HG03460 (cell line): ENCODE results near the gene UGT1A8.
"Not testable (repeated sequence)": the region's sequence is repeated elsewhere in the genome, so short reads cannot be mapped to it uniquely, and the experiment has no call there.

Experiments
- ATAC-seq: cut with Tn5 transposase; IDR thresholded peaks from one replicate; pipeline ENCODE4 v1.9.1; 2021; ENCODE audit not compliant: unreplicated experiment

UGT1A8 gene

DNA sequence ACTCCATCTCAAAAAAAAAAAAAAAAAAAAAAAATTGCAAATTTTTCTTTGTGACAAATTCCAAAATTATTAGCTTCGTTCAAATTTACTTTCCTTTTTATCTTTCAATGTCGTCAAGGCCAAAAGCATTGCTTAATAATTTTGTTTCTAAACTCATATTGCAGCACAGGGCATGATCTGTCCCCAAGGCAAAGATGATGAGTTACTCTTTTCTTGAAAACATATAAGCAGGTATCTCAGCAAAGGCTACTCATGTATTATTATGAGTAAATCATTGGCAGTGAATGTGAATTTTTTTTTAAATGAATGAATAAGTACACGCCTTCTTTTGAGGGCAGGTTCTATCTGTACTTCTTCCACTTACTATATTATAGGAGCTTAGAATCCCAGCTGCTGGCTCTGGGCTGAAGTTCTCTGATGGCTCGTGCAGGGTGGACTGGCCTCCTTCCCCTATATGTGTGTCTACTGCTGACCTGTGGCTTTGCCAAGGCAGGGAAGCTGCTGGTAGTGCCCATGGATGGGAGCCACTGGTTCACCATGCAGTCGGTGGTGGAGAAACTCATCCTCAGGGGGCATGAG is 64.2 kb downstream of the UGT1A8 start, which contains the start of gene UGT1A7:
Gene UGT1A7 (plus strand): TSS at position 381 of the 579 bp plus-strand sequence. CDS start 37 bp downstream, at position 418.
- ATAC-seq, result no peak

DNA sequence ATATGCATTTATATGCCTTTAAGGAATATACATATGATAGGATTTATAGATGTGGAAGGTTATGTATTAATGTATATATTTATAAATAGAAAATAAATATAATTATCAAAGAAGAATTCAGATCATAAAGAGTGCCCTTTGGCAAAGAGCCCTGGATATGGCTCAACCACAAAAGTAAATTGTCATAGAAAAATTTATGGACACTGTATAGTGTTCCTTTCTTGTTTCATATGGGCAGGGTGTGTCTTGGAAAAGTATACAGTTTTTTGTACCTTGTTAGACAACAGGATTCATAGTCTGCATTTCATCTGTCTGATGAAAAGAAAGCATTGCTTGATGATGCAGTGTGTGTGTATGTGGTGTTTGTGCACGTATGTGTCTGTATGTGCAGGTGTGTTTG is 67.2 kb downstream of the UGT1A8 start:
- no peak for ATAC-seq

DNA sequence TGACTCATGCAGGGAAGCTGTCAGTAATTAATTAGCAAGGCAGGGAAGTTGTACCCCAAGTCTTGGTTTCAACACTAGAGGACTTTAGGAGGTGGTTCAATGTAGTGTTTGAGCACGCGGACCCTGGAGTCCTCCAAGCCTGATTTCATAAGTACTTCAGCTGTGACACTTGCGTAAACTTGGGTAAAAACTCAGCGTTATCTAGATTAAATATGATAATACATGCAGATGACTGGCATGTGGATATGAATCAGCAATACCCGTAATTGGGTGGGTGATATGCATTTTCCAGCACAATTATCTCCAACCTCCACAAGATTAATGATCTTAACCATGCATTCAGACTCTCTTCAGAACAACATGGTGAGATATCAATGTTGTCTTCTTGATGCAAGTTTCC is 69.5 kb downstream of the UGT1A8 start:
- no peak for ATAC-seq

DNA sequence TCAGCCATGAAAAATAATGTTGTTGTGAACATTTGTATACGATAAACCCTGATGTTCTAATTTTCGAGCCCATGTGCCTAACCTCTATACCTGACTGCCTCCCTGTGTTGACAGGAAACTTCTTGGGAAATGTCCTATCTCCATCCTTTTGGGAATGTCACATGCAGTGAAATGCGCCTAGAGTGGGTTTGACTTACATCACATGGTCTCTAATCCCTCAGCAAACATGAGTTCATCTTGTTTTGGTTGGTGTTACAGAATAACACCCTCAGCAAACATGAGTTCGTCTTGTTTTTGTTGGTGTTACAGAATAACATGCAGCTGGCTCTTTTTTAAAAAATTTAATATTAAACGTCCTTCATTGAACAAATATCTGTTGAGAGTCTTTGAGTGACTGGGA is 70.9 kb downstream of the UGT1A8 start:
- no peak for ATAC-seq

GRCh38 chr2:233689031-233689430 is 71.6 kb downstream of the UGT1A8 start:
- ATAC-seq, result no peak

GRCh38 chr2:233689501-233689900 is 72.1 kb downstream of the UGT1A8 start:
- no peak for ATAC-seq

DNA sequence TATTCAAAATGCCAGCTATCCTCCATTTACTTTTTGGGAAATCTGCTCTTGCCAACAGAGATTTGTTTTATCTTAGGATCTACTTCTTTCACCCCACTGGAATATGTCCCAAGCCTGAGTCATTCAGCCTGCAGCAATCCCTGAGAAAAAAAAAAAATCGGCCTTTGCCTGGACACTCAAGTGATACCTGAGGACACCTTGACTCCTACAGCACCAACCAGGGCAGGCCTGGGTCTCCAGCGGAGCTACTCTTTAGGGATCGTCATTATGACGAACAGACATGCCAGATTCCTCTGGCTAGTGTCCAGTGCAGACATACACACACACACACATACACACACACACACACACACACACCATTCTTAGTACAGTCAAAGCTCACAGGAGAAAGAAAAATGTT is 73.0 kb downstream of the UGT1A8 start:
- no peak for ATAC-seq

GRCh38 chr2:233691443-233692433 is 74.3 kb downstream of the UGT1A8 start:
- no peak for ATAC-seq

GRCh38 chr2:233692648-233693047 is 75.2 kb downstream of the UGT1A8 start, which contains the start of gene UGT1A6:
TSS of gene UGT1A6 (plus strand) at chr2:233692890. CDS start at chr2:233693005, 115 bp downstream.
- no peak for ATAC-seq

- ATAC-seq, result no peak
Observed at GRCh38 chr2:233693963-233694362, 76.5 kb downstream of the UGT1A8 start.

DNA sequence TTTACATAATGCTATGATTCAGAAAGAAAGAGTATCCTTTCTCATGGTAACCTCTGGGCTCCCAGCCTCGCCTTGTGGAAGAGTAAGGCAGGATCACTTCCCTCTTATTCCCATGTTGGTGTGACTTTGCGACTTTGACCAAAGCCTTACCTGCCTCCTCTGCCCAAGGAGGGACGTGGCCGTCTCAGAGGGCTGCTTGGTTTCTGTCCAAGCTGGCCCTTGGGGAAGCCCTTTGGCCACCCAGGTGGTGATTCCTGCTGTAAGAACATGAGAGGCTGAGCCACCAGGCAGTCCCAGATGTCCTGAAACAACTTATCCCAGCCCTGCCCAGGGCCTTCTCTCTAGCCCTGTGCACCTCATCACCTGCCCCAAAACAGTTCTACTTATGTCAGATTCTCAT is 81.3 kb downstream of the UGT1A8 start:
- ATAC-seq, result no peak

DNA sequence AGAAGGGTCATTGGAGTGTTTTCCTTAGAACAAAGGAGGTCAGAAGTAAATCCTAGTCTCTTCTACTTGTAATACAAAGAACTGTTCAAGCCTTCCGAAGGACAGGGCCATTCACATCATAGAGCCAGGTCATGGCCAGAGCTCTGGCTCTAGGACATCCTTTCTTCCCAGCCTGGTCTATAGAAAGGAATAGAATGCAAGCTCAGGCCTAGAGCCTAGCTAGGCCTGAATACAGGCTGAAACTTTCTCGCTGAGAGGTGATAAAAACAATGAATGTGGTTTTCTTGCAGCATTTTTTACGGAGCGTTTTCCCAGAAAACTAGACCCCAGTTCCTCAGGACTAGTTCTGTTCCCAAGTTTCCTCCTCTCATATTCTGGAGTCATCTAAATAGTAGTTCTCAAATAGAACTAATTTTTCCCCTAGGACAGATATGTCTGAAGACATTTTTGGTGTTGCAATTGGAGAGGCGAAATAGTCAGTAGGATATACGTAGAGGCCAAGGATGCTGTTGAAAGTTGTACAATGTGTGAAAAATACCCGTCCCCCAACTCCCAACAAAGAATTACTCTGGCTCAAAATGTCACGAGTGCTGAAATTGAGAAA is 82.1 kb downstream of the UGT1A8 start:
- no peak for ATAC-seq

DNA sequence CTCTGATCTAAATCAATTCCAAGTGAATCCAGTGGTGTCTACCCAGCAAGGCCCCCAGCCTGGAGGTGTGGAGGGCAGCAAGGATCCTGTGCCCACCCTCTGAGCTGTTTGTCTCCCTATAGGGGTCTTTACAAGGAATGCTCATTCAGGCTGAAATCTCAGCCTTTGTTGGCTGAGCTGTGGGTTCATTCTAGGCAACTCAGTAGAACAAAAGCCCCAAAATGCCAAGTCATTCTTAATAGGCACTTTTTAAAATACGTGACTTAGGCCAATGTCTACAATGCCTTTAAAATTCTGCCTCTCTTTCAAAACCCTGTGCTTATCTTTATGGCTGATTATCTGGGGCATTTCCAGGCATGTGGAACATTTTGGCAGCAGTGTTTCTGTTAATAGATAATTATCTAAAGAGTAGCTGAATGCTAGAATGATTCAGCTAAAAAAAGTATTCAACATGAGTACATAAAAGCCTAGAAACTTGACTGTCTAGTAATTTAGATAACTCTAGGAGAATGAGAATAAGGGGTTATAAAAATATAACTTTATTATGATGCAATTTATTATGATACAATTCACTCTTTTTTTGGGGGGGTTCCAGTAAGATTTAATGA is 82.7 kb downstream of the UGT1A8 start:
- no peak for ATAC-seq

DNA sequence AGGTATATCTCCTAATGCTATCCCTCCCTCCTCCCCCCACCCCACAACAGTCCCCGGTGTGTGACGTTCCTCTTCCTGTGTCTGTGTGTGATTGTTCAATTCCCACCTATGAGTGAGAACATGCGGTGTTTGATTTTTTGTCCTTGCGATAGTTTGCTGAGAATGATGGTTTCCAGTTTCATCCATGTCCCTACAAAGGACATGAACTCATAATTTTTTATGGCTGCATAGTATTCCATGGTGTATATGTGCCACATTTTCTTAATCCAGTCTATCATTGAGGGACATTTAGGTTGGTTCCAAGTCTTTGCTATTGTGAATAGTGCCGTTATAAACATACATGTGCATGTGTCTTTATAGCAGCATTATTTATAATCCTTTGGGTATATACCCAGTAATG is 83.4 kb downstream of the UGT1A8 start:
- ATAC-seq, result not testable (repeated sequence)

- no peak for ATAC-seq
Observed at GRCh38 chr2:233702238-233702637, 84.8 kb downstream of the UGT1A8 start.

DNA sequence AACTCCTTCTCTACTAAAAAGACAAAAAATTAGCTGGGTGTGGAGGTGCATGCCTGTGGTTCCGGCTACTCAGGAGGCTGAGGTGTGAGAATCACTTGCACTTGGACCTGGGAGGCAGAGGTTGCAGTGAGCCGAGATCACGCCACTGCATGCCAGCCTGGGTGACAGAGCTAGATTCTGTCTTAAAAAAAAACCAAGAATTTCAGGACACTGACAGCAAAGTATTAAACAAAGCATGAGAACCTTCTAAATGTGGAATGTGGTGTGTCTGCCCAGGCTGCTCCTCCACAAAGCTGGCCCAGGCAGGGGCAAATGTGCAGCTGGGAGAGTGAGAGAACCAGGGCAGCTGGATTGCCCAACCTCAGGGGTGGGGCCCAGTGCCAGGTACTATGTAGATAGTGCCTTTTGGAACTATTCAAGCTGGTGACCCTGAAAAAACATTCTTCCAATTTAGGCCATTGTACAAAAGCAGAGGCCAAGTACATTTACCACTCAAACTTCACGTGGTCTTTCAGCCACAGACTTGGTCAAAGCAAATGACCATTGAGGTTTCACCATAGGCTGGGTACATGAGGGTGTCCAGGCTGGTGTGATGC is 88.6 kb downstream of the UGT1A8 start:
- no peak for ATAC-seq

DNA sequence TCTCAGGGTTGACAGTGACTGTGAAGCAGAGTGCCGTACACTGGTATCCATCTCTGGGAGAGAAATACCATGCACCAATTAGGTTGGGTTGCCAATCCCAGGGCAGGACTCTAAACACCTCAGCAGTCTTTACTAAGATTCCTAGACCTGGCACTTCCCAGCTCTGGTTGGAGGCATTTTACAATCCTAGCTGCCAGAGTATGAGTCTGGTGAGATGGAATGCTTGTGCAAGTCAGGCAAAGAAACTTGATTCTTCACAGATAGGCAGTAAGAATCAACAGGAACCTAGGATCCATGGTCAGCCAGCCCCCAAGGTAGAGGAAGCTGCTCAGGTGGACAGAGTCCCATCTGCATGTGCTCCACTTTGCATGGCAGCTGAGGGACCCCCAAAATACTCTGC is 89.3 kb downstream of the UGT1A8 start:
- no peak for ATAC-seq

GRCh38 chr2:233707940-233708644 is 90.7 kb downstream of the UGT1A8 start:
- no peak for ATAC-seq

DNA sequence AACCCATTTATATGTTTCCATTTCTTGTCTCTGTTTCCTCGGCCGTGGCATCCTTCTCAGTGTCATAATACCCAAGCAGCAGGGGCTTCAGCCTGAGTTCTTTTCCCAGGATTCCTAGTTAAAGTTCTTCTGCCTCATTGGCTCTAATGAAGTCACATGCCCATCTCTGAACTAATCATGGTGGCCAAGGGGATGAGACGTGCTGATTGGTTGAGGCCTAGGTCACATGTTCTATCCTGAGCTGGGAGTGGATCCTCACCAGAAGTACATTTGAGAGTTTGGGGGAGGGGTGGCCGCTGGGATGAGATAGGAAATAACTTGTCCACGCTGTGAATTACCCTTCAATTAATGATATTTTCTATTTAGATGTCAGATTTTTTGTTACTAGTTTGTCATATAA is 91.5 kb downstream of the UGT1A8 start:
- ATAC-seq, result no peak

DNA sequence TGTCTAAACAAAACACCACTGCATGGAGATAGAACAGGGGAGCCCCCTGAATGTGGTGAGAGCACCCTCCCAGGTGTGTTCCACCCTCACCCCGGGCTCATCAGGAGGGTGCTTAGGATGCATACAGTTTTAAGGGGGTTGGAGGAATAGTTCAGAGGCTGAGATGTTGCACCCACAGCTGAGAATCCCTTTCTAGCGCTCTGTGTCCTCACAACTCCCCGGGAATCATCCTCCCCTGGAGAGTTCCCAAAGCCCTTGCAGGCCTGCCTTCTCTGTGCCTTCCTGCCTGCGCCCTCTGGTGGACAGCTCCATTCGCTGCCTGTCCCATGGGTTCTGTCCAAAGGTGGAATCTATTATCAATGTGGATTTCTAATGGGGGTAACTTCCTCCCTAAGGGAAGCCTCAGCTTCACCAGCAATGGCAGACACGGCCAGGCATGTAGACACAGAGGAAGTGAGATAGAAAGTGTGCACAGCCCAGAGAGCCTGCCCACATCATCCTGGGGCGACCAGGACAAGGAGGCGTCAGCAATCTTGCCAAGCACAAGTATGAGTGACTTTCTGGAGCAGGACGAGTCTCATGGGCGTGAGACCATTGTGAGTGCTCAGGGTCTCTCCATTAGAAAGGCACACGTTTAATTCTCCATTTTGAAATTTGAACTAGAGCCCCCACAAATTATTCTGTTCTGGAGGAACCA is 94.0 kb downstream of the UGT1A8 start:
- no peak for ATAC-seq
